HEK293T (cell line): ENCODE results near the gene CCSER1.
"Not testable (repeated sequence)": the region's sequence is repeated elsewhere in the genome, so short reads cannot be mapped to it uniquely, and the experiment has no call there.

ENCODE experiments used
- CTCF ChIA-PET: fragments of 350-600 bp; formaldehyde crosslinking; extraction: SDS; loops from one replicate; lab custom pipeline; 2021; ENCODE audit warnings: antibody characterized with exemption, inconsistent platforms; lab: Yijun Ruan, JAX
- POLR2A ChIA-PET: fragments of 350-600 bp; formaldehyde crosslinking; extraction: SDS; loops from one replicate; lab custom pipeline; 2020; ENCODE audit warnings: antibody characterized with exemption, inconsistent platforms; lab: Yijun Ruan, JAX
- DNase-seq: peaks from one replicate; pipeline ENCODE4 v3.0.0; 2012; ENCODE audit warnings: mixed read lengths; ENCODE audit errors: extremely low spot score
- ARNT ChIP-seq: fragments of 450-650 bp; IDR thresholded peaks from 2 replicates; pipeline ENCODE4 v1.6.1; 2017; ENCODE audit warnings: mild to moderate bottlenecking
- BHLHE40 ChIP-seq: fragments of 450-650 bp; IDR thresholded peaks from 2 replicates; pipeline ENCODE4 v1.6.1; 2016; ENCODE audit warnings: mild to moderate bottlenecking, moderate library complexity, borderline replicate concordance
- CTBP1 ChIP-seq: fragments of 450-650 bp; IDR thresholded peaks from 2 replicates; pipeline ENCODE4 v1.6.1; 2016; ENCODE audit warnings: borderline replicate concordance
- ELF4 ChIP-seq: fragments of 450-650 bp; IDR thresholded peaks from 2 replicates; pipeline ENCODE4 v1.6.1; 2017; ENCODE audit warnings: antibody characterized with exemption
- FOXA1 ChIP-seq: fragments of 450-650 bp; IDR thresholded peaks from 2 replicates; pipeline ENCODE4 v1.6.1; 2016; ENCODE audit warnings: mild to moderate bottlenecking
- FOXK2 ChIP-seq: fragments of 450-650 bp; IDR thresholded peaks from 2 replicates; pipeline ENCODE4 v1.6.1; 2016; ENCODE audit warnings: mild to moderate bottlenecking
- FOXM1 ChIP-seq: fragments of 450-650 bp; IDR thresholded peaks from 2 replicates; pipeline ENCODE4 v1.6.1; 2017; ENCODE audit warnings: mild to moderate bottlenecking, borderline replicate concordance
- HDGF ChIP-seq: fragments of 450-650 bp; IDR thresholded peaks from 2 replicates; pipeline ENCODE4 v1.6.1; 2017; ENCODE audit warnings: antibody characterized with exemption, borderline replicate concordance
- L3MBTL2 ChIP-seq: fragments of 450-650 bp; conservative IDR thresholded peaks from 2 replicates; pipeline ENCODE4 v1.6.1; 2016; ENCODE audit warnings: mild to moderate bottlenecking
- LEF1 ChIP-seq: fragments of 450-650 bp; IDR thresholded peaks from 2 replicates; pipeline ENCODE4 v1.6.1; 2017; ENCODE audit warnings: mild to moderate bottlenecking, borderline replicate concordance
- NFRKB ChIP-seq: fragments of 450-650 bp; IDR thresholded peaks from 2 replicates; pipeline ENCODE4 v1.6.1; 2016; ENCODE audit warnings: mild to moderate bottlenecking, moderate library complexity
- SP1 ChIP-seq: fragments of 450-650 bp; IDR thresholded peaks from 2 replicates; pipeline ENCODE4 v1.6.1; 2017
- SUZ12 ChIP-seq: fragments of 450-650 bp; IDR thresholded peaks from 2 replicates; pipeline ENCODE4 v1.6.1; 2016; ENCODE audit warnings: mild to moderate bottlenecking
- TARDBP ChIP-seq: fragments of 450-650 bp; IDR thresholded peaks from 2 replicates; pipeline ENCODE4 v1.6.1; 2016
- ZNF384 ChIP-seq: fragments of 450-650 bp; IDR thresholded peaks from 2 replicates; pipeline ENCODE4 v1.6.1; 2016
- TF ChIP-seq, protein P1 (sequence below): fragments of 450-650 bp; IDR thresholded peaks from 2 replicates; pipeline ENCODE4 v1.6.1; 2016

Gene CCSER1

DNA sequence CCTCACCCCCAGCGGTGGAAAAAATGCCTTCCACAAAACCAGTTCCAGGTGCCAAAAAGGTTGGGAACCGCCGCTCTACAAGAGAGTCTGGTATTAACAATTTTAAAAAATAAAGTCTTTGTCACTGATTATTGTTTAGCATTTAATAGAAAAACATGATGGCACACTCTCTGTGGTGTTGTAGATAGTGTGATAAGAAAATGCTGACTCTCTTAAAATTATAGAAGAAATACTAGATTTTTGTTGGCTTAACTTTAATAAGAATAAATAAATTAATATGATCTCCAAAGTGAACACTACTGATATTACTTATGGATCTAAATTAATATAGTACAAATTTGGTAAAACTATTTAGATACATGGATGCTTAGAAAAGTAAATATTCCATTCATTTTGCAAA, 943.5 kb downstream of the CCSER1 start:
- TF ChIP-seq SP1 (no peak), LEF1 (no peak), HDGF (no peak), BHLHE40 (no peak), ARNT (no peak), ELF4 (no peak), CTBP1 (no peak), FOXK2 (no peak), NFRKB (no peak), ZNF384 (no peak), FOXM1 (no peak), SUZ12 (no peak), L3MBTL2 (no peak), TARDBP (no peak)
- TF ChIP-seq, protein P1, sequence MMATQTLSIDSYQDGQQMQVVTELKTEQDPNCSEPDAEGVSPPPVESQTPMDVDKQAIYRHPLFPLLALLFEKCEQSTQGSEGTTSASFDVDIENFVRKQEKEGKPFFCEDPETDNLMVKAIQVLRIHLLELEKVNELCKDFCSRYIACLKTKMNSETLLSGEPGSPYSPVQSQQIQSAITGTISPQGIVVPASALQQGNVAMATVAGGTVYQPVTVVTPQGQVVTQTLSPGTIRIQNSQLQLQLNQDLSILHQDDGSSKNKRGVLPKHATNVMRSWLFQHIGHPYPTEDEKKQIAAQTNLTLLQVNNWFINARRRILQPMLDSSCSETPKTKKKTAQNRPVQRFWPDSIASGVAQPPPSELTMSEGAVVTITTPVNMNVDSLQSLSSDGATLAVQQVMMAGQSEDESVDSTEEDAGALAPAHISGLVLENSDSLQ = no peak
- ChIA-PET POLR2A (no interaction called here), CTCF (no interaction called here)
- no peak for DNase-seq

DNA sequence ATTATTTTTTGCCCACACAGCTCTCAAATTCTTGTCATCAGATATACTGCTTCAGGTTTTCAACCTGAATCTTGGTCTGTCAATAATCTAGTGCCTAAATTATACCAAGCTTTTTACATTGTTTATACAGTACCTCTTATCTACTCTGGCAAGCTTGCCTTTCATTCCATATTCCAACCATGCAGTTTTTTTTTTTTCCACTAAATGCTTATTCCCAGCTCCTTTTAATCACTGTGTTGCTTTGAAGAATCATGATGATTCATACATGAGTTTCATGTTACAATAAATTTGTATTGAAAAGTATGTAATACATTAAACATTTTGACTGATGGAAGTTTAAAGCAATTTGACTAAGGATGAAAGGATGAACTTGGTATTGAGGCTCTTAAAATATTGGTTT, 949.0 kb downstream of the CCSER1 start:
- ChIA-PET POLR2A (no interaction called here), CTCF (no interaction called here)
- DNase-seq = no peak
- TF ChIP-seq HDGF (no peak), ELF4 (no peak), ARNT (no peak), FOXK2 (no peak), L3MBTL2 (no peak), FOXA1 (no peak), TARDBP (no peak), FOXM1 (no peak), NFRKB (no peak), SUZ12 (no peak), ZNF384 (no peak), LEF1 (no peak), SP1 (no peak), CTBP1 (no peak), BHLHE40 (no peak)
- TF ChIP-seq, protein P1 = no peak

DNA sequence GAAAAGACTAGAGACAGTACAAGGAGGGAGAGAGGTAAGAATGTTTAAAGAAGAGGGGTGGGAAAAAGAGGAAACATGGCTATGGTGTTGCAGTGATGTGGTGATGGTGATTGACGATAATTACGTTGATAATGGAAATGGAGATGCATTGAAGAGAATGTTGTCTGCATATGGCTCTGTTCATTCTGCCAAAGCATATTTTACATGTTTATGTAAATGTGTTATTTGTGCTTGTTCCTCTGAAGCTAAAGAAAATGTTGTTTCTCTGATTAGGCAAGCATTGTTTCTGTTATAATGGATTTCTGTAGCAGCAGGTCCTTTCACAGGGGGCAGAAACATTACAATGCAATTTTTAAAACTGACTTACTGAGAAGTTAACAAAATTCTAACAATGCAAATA, 958.8 kb downstream of the CCSER1 start:
- DNase-seq = no peak
- TF ChIP-seq LEF1 (no peak), ZNF384 (no peak), ARNT (no peak), FOXA1 (no peak), FOXK2 (no peak), FOXM1 (no peak), CTBP1 (no peak), SUZ12 (no peak), BHLHE40 (no peak), SP1 (no peak), HDGF (no peak), L3MBTL2 (no peak), NFRKB (no peak), ELF4 (no peak), TARDBP (no peak)
- TF ChIP-seq, protein P1 = no peak
- ChIA-PET POLR2A (no interaction called here), CTCF (no interaction called here)

DNA sequence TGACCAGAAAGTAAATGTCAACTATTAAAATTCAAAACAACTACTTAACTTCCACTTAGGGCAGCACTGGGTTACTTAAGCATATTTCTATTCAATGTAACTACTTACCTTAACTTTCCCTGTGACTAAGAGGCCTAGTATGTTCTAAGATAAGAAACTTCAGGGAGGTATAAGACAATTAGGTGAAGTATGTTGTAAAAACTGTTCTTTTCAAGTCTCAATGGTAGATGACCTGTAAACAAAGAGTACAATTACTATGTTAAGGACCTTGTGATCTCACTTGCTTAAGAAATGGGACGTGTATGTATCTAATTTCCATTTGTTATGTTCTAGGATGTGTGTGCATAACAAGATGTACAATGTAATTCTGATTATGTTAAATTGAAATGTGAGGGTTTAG, 960.5 kb downstream of the CCSER1 start:
- CTCF ChIA-PET = no interaction called here
- TF ChIP-seq, protein P1 = peak; percentile 73; the same call in 1 of the 2 replicates
- TF ChIP-seq ELF4 (no peak), FOXA1 (no peak), CTBP1 (0 out of 2 replicates have a peak, but pooled peaks have one; percentile 31)
- DNase-seq = no peak
- POLR2A ChIA-PET = no interaction called here

DNA sequence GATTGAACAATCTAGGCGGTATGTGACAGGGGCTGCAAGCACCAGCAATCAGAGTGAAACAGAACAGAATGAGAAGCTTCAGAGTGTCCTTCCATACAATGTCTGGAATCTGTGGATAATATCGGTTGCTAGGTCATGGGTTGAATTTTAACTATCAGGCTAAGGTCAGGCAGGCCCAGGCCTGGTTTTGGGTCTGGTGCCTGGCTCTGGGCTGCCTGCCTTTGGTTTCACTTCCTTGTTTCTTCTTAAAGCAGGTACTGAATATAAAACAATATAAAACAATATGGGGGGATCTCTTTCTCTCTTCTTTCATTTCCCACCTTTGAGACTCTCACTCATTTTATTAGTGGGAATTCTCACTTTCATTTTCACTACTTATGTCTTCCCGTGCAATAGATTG, 962.0 kb downstream of the CCSER1 start:
- TF ChIP-seq SUZ12 = no peak
- no peak for TF ChIP-seq HDGF
- POLR2A ChIA-PET = no interaction called here
- no peak for DNase-seq
- CTCF ChIA-PET = interaction anchor here (0.7 kb wide), 1 partner anchor 1014 kb away, joined by 3 read pairs; no protein-coding TSS in a partner anchor

DNA sequence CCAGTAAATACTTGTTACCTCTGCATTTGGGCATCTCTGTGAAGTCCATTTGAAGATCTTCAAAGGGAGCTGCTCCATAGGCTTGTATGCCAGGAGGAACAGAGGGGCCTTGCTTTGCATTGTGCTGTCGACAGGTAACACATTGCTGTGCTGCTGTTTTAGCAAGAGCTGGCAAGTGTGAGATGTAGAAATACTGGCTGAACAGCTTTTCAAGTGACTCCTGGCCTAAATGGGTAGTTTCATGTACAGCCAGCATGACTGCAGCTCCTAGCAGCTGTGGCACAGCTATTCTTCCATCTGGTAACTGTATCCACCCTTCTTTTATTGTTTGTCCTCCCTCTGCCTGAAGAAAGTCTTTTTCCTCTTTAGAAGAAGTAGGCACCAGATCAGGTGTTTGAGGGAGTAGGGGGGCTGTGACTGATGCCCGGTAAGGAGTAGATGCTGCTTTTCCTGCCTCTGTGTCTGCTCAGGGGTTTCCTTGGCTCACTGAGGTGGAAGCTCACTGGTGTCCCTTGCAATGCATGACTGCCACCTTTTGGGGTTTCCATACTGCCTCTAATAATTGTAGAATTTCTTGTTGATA, 965.3 kb downstream of the CCSER1 start:
- DNase-seq = no peak
- TF ChIP-seq LEF1 (no peak), ZNF384 (no peak), TARDBP (no peak), NFRKB (no peak), FOXK2 (no peak), SUZ12 (no peak), ELF4 (no peak), FOXM1 (no peak), L3MBTL2 (no peak), ARNT (no peak), SP1 (no peak)
- TF ChIP-seq, protein P1 = no peak
- POLR2A ChIA-PET = no interaction called here
- CTCF ChIA-PET = no interaction called here

DNA sequence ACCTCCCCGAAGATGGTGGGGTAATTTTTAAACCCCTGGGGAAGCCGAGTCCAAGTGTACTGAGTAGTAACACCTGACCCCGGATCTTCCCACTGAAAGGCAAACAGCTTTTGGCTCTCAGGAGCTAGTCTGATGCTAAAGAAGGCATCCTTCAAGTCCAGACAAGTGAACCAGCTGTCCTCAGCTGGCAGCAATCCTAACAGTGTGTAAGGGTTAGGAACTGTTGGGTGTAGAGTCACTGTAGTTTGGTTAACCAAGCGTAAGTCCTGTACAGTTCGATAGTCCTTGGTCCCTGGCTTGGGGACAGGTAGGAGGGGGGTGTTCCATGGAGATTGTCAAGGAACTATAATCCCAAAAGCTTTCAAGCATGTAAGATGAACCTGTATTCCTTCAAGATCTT, 967.0 kb downstream of the CCSER1 start:
- DNase-seq, POLR2A ChIA-PET: not testable (repeated sequence)
- CTCF ChIA-PET = interaction anchor here (0.7 kb wide), 1 partner anchor 39 kb away, joined by 3 read pairs; no protein-coding TSS in a partner anchor
